WTC11 (cell line): ENCODE data around the gene PCGF3. TPM values are rescaled to one million over a fixed set of nuclear protein-coding genes. Genes with fewer than 3 reads are reported as not detected.
A peak's percentile ranks its signal among the peaks of the same experiment; 100 is the strongest.

Source experiments
- ATAC-seq: fragments of 200-7000 bp; cut with Tn5 transposase; 2 replicates; pipeline ENCODE4 v1.10.0; 2021; ENCODE audit warnings: mild to moderate bottlenecking, moderate library complexity
- CTCF ChIA-PET: fragments of 300-600 bp; sonication (Branson Sonifier 250); formaldehyde crosslinking; loops from one replicate; lab custom pipeline; 2021; ENCODE audit warnings: antibody characterized with exemption; lab: Charles Lee
- POLR2A ChIA-PET: fragments of 350-600 bp; sonication (Branson Sonifier 250); formaldehyde crosslinking; loops from one replicate; lab custom pipeline; 2021; ENCODE audit warnings: antibody characterized with exemption; lab: Charles Lee
- DNase-seq: peaks from one replicate; pipeline ENCODE4 v3.0.0; 2021; ENCODE audit warnings: low spot score
- H3K27ac Mint-ChIP-seq: 2 replicates; pipeline ENCODE4 v1.8.0; 2021; ENCODE audit warnings: mixed read lengths
- H3K27me3 Mint-ChIP-seq: 2 replicates; pipeline ENCODE4 v1.8.0; 2021; ENCODE audit warnings: low read depth, mild to moderate bottlenecking, moderate library complexity, mixed read lengths
- H3K36me3 Mint-ChIP-seq: 2 replicates; pipeline ENCODE4 v1.8.0; 2021; ENCODE audit warnings: mixed read lengths
- H3K4me1 Mint-ChIP-seq: 2 replicates; pipeline ENCODE4 v1.8.0; 2022; ENCODE audit warnings: mixed read lengths
- H3K4me3 Mint-ChIP-seq: 2 replicates; pipeline ENCODE4 v1.8.0; 2021; ENCODE audit warnings: mild to moderate bottlenecking, moderate library complexity, mixed read lengths
- H3K9me3 Mint-ChIP-seq: 2 replicates; pipeline ENCODE4 v1.8.0; 2021; ENCODE audit warnings: mixed read lengths
- ATF1 ChIP-seq: sonication (generic); formaldehyde crosslinking; IDR thresholded peaks from 2 replicates; pipeline ENCODE4 v1.8.1; 2023; ENCODE audit warnings: mild to moderate bottlenecking, moderate library complexity, missing genetic modification reagents
- CREB1 ChIP-seq: sonication (generic); formaldehyde crosslinking; IDR thresholded peaks from 2 replicates; pipeline ENCODE4 v1.8.0; 2023; ENCODE audit warnings: mild to moderate bottlenecking, missing genetic modification reagents
- FOXJ3 ChIP-seq: sonication (generic); formaldehyde crosslinking; IDR thresholded peaks from 2 replicates; pipeline ENCODE4 v1.9.0; 2021; ENCODE audit warnings: missing genetic modification reagents, mild to moderate bottlenecking, borderline replicate concordance
- FOXK1 ChIP-seq: sonication (generic); formaldehyde crosslinking; IDR thresholded peaks from 2 replicates; pipeline ENCODE4 v1.8.0; 2022; ENCODE audit warnings: mild to moderate bottlenecking, moderate library complexity, missing genetic modification reagents
- FOXP1 ChIP-seq: sonication (generic); formaldehyde crosslinking; IDR thresholded peaks from 2 replicates; pipeline ENCODE4 v1.8.0; 2022; ENCODE audit warnings: missing genetic modification reagents, mild to moderate bottlenecking, moderate library complexity, borderline replicate concordance
- IRF1 ChIP-seq: sonication (generic); formaldehyde crosslinking; IDR thresholded peaks from 2 replicates; pipeline ENCODE4 v1.8.0; 2023; ENCODE audit warnings: missing genetic modification reagents
- IRF2 ChIP-seq: sonication (generic); formaldehyde crosslinking; IDR thresholded peaks from 2 replicates; pipeline ENCODE4 v1.8.0; 2022; ENCODE audit warnings: low read depth, missing genetic modification reagents, borderline replicate concordance
- MXD4 ChIP-seq: fragments of 250-450 bp; sonication (Bioruptor Pico); IDR thresholded peaks from 2 replicates; pipeline ENCODE4 v1.8.0; 2021; ENCODE audit warnings: mild to moderate bottlenecking, moderate library complexity, borderline replicate concordance
- NFYB ChIP-seq: sonication (generic); formaldehyde crosslinking; conservative IDR thresholded peaks from 2 replicates; pipeline ENCODE4 v1.8.0; 2022; ENCODE audit warnings: low read depth, missing genetic modification reagents
- NR2C2 ChIP-seq: sonication (generic); formaldehyde crosslinking; IDR thresholded peaks from 2 replicates; pipeline ENCODE4 v1.8.0; 2022; ENCODE audit warnings: mild to moderate bottlenecking, missing genetic modification reagents
- STAT6 ChIP-seq: sonication (generic); formaldehyde crosslinking; conservative IDR thresholded peaks from 2 replicates; pipeline ENCODE4 v1.8.1; 2023; ENCODE audit warnings: mild to moderate bottlenecking, low read depth, missing genetic modification reagents, moderate library complexity
- TEAD4 ChIP-seq: sonication (generic); formaldehyde crosslinking; IDR thresholded peaks from 2 replicates; pipeline ENCODE4 v1.8.0; 2022; ENCODE audit warnings: mild to moderate bottlenecking, missing genetic modification reagents
- USF2 ChIP-seq: sonication (generic); formaldehyde crosslinking; IDR thresholded peaks from 2 replicates; pipeline ENCODE4 v1.8.1; 2023; ENCODE audit warnings: mild to moderate bottlenecking, missing genetic modification reagents, moderate library complexity
- ZBTB43 ChIP-seq: sonication (generic); formaldehyde crosslinking; IDR thresholded peaks from 2 replicates; pipeline ENCODE4 v1.8.1; 2023; ENCODE audit warnings: mild to moderate bottlenecking, missing genetic modification reagents
- ZNF232 ChIP-seq: sonication (generic); formaldehyde crosslinking; IDR thresholded peaks from 2 replicates; pipeline ENCODE4 v1.8.0; 2022; ENCODE audit warnings: mild to moderate bottlenecking, missing genetic modification reagents
- ZNF317 ChIP-seq: sonication (generic); formaldehyde crosslinking; IDR thresholded peaks from 2 replicates; pipeline ENCODE4 v1.8.1; 2023; ENCODE audit warnings: low read depth, mild to moderate bottlenecking, moderate library complexity, missing genetic modification reagents, borderline replicate concordance
- total RNA-seq: library from RNA; stranded (reverse); gene quantifications from 3 replicates; pipeline ENCODE4 v1.2.3, GENCODE V29; 2021

Gene PCGF3
- total RNA-seq, 1 experiment from 2014 or later, result 65.7 TPM

- peaks cover 24% of the 10 kb centered on the region for H3K36me3 Mint-ChIP-seq
- H3K4me3 Mint-ChIP-seq, result peak overlapping the region; percentile 52
- H3K9me3 Mint-ChIP-seq, result peaks cover 11% of the 10 kb centered on the region
- H3K4me1 Mint-ChIP-seq, result peaks cover 10% of the 10 kb centered on the region; the same call in 1 of the 2 replicates
- ChIA-PET POLR2A (no interaction called here), CTCF (interaction anchor here (1.1 kb wide), 1 partner anchor 35 kb away, joined by 5 read pairs; no protein-coding TSS in a partner anchor)
- no peak for ATAC-seq
- no peak for DNase-seq
- no peak for TF ChIP-seq TEAD4 (CRISPR knock-in tag)
- no peak for TF ChIP-seq NR2C2
- no peak for TF ChIP-seq ZNF232 (CRISPR knock-in tag)
- no peak for TF ChIP-seq NFYB
- no peak for TF ChIP-seq FOXK1 (CRISPR knock-in tag)
- no peak for TF ChIP-seq FOXJ3
- TF ChIP-seq ZNF317 (CRISPR knock-in tag), result no peak
- H3K27ac Mint-ChIP-seq, result no peak overlapping the region
- H3K27me3 Mint-ChIP-seq, result peaks cover 15% of the 10 kb centered on the region
Measured at GRCh38 chr4:706834-707598, 1.4 kb downstream of the PCGF3 start.

- ATAC-seq, result no peak
- POLR2A ChIA-PET, result no interaction called here
Measured at GRCh38 chr4:707929-708630, 2.4 kb downstream of the PCGF3 start.

GRCh38 chr4:708631-708933, 3.0 kb downstream of the PCGF3 start:
- TF ChIP-seq MXD4 (CRISPR knock-in tag), result no peak
- no peak for TF ChIP-seq ZBTB43 (CRISPR knock-in tag)
- TF ChIP-seq FOXP1 (CRISPR knock-in tag), result no peak
- no peak for TF ChIP-seq IRF2 (CRISPR knock-in tag)
- CTCF ChIA-PET, result interaction anchor here (2.4 kb wide), 1 partner anchor 25 kb away, joined by 7 read pairs; no protein-coding TSS in a partner anchor
- Mint-ChIP-seq H3K9me3 (peaks cover 11% of the 10 kb centered on the region), H3K27me3 (peaks cover 5% of the 10 kb centered on the region; the same call in 1 of the 2 replicates), H3K36me3 (peaks cover 24% of the 10 kb centered on the region), H3K27ac (no peak overlapping the region), H3K4me3 (no peak overlapping the region), H3K4me1 (peaks cover 10% of the 10 kb centered on the region; the same call in 1 of the 2 replicates)
- POLR2A ChIA-PET, result no interaction called here
- DNase-seq, result no peak
- ATAC-seq, result no peak

More at GRCh38 chr4:707929-708630, 2.4 kb downstream of the PCGF3 start:
- Mint-ChIP-seq H3K4me1 (peaks cover 10% of the 10 kb centered on the region; the same call in 1 of the 2 replicates), H3K9me3 (peaks cover 11% of the 10 kb centered on the region), H3K27ac (no peak overlapping the region), H3K36me3 (peaks cover 24% of the 10 kb centered on the region), H3K27me3 (peaks cover 5% of the 10 kb centered on the region; the same call in 1 of the 2 replicates), H3K4me3 (peak overlapping the region; percentile 43)
- TF ChIP-seq ATF1 (CRISPR knock-in tag) (no peak), USF2 (CRISPR knock-in tag) (no peak), IRF1 (CRISPR knock-in tag) (no peak)
- no peak for DNase-seq
- CTCF ChIA-PET, result interaction anchor here (1.1 to 2.4 kb wide), 2 partner anchors 24 to 34 kb away, joined by 5 to 7 read pairs; no protein-coding TSS in a partner anchor

- Mint-ChIP-seq H3K4me1 (peaks cover 10% of the 10 kb centered on the region; the same call in 1 of the 2 replicates), H3K27ac (no peak overlapping the region), H3K27me3 (peaks cover 4% of the 10 kb centered on the region; the same call in 1 of the 2 replicates), H3K36me3 (peaks cover 27% of the 10 kb centered on the region), H3K9me3 (peaks cover 11% of the 10 kb centered on the region), H3K4me3 (no peak overlapping the region)
- no peak for ATAC-seq
- ChIA-PET POLR2A (no interaction called here), CTCF (interaction anchor here (0.9 to 2.4 kb wide), 2 partner anchors 26 to 33 kb away, joined by 3 to 7 read pairs; no protein-coding TSS in a partner anchor)
- DNase-seq, result no peak
- no peak for TF ChIP-seq CREB1 (CRISPR knock-in tag)
- TF ChIP-seq STAT6 (CRISPR knock-in tag), result no peak
Measured at GRCh38 chr4:709348-709747, 3.7 kb downstream of the PCGF3 start.
